Chondrocyte (in vitro differentiated cells): ENCODE results near the gene NSUN6. TPM values are rescaled to one million over a fixed set of nuclear protein-coding genes. Genes with fewer than 3 reads are reported as not detected.

Experiments
- DNase-seq: peaks from one replicate; pipeline ENCODE4 v3.0.0; 2021; ENCODE audit warnings: mixed read lengths, low spot score
- H3K27ac Mint-ChIP-seq: one replicate; pipeline ENCODE4 v1.8.0; 2021; ENCODE audit warnings: mild to moderate bottlenecking, moderate library complexity, mixed read lengths; ENCODE audit not compliant: unreplicated experiment
- H3K27me3 Mint-ChIP-seq: 2 replicates; pipeline ENCODE4 v1.8.0; 2021; ENCODE audit warnings: low read depth, mixed read lengths
- H3K36me3 Mint-ChIP-seq: 2 replicates; pipeline ENCODE4 v1.8.0; 2021; ENCODE audit warnings: low read depth, mixed read lengths
- H3K4me1 Mint-ChIP-seq: 2 replicates; pipeline ENCODE4 v1.8.0; 2021; ENCODE audit warnings: low read depth, mild to moderate bottlenecking, mixed read lengths
- H3K4me3 Mint-ChIP-seq: one replicate; pipeline ENCODE4 v1.8.0; 2021; ENCODE audit warnings: mild to moderate bottlenecking, moderate library complexity, mixed read lengths; ENCODE audit not compliant: unreplicated experiment
- H3K9me3 Mint-ChIP-seq: 2 replicates; pipeline ENCODE4 v1.8.0; 2021; ENCODE audit warnings: low read depth, mixed read lengths
- CTCF ChIP-seq: fragments of 200-600 bp; sonication (generic); IDR thresholded peaks from 2 replicates; pipeline ENCODE4 v1.5.0; 2021; ENCODE audit warnings: antibody characterized with exemption, mild to moderate bottlenecking, moderate library complexity
- total RNA-seq: library from RNA; stranded (reverse); gene quantifications from 3 replicates; pipeline ENCODE4 v1.2.1, GENCODE V29; 2021

The NSUN6 gene
- total RNA-seq, 1 donor from 2014 or later = 3.3 TPM

GRCh38 chr10:18514537-18514936 is 136.8 kb downstream of the NSUN6 start:
- Mint-ChIP-seq H3K4me1 (no peaks in the 10 kb centered on the region), H3K27ac (no peak overlapping the region), H3K27me3 (peaks cover 7% of the 10 kb centered on the region), H3K4me3 (no peak overlapping the region), H3K9me3 (peaks cover 4% of the 10 kb centered on the region), H3K36me3 (peaks cover 3% of the 10 kb centered on the region)
- no peak for TF ChIP-seq CTCF
- no peak for DNase-seq

GRCh38 chr10:18508587-18508986 is 142.8 kb downstream of the NSUN6 start:
- peaks cover 3% of the 10 kb centered on the region for H3K36me3 Mint-ChIP-seq
- H3K4me3 Mint-ChIP-seq = no peak overlapping the region
- H3K27ac Mint-ChIP-seq = no peak overlapping the region
- peaks cover 8% of the 10 kb centered on the region for H3K27me3 Mint-ChIP-seq
- no peaks in the 10 kb centered on the region for H3K4me1 Mint-ChIP-seq
- DNase-seq = no peak
- TF ChIP-seq CTCF = no peak
- peaks cover 4% of the 10 kb centered on the region for H3K9me3 Mint-ChIP-seq

GRCh38 chr10:18505456-18506118 is 145.8 kb downstream of the NSUN6 start:
- no peak for TF ChIP-seq CTCF
- H3K4me3 Mint-ChIP-seq = no peak overlapping the region

GRCh38 chr10:18504161-18504560 is 147.2 kb downstream of the NSUN6 start:
- Mint-ChIP-seq H3K36me3 (no peaks in the 10 kb centered on the region), H3K9me3 (no peaks in the 10 kb centered on the region), H3K4me1 (peaks cover 13% of the 10 kb centered on the region), H3K27me3 (peaks cover 8% of the 10 kb centered on the region), H3K4me3 (no peak overlapping the region), H3K27ac (no peak overlapping the region)
- TF ChIP-seq CTCF = no peak
- DNase-seq = no peak

More at GRCh38 chr10:18505456-18506118, 145.8 kb downstream of the NSUN6 start:
- DNase-seq = no peak
- H3K27me3 Mint-ChIP-seq = peaks cover 8% of the 10 kb centered on the region
- no peaks in the 10 kb centered on the region for H3K36me3 Mint-ChIP-seq
- no peak overlapping the region for H3K27ac Mint-ChIP-seq
- peaks cover 11% of the 10 kb centered on the region for H3K4me1 Mint-ChIP-seq
- H3K9me3 Mint-ChIP-seq = no peaks in the 10 kb centered on the region

GRCh38 chr10:18501629-18502028 is 149.8 kb downstream of the NSUN6 start:
- no peak for TF ChIP-seq CTCF
- no peaks in the 10 kb centered on the region for H3K9me3 Mint-ChIP-seq
- H3K27me3 Mint-ChIP-seq = peaks cover 6% of the 10 kb centered on the region
- no peak overlapping the region for H3K4me3 Mint-ChIP-seq
- DNase-seq = no peak
- no peaks in the 10 kb centered on the region for H3K36me3 Mint-ChIP-seq
- H3K4me1 Mint-ChIP-seq = peaks cover 18% of the 10 kb centered on the region
- H3K27ac Mint-ChIP-seq = no peak overlapping the region
